DMS153 treated with DMSO at 0.1 percent for 48 hours (cell line): Measurements from ENCODE around the gene JPT2.
"Not testable (repeated sequence)": the region's sequence is repeated elsewhere in the genome, so short reads cannot be mapped to it uniquely, and the experiment has no call there.

Experiments
- DNase-seq: peaks from one replicate; lab custom pipeline; 2025; ENCODE audit not compliant: unreplicated experiment; lab: John Stamatoyannopoulos, UW

JPT2 gene

GRCh38 chr16:1673424-1674151, 4.5 kb upstream of the JPT2 start:
- no peak for DNase-seq

GRCh38 chr16:1674306-1674705, 3.8 kb upstream of the JPT2 start:
- no peak for DNase-seq

- no peak for DNase-seq
Measured at GRCh38 chr16:1674751-1675664, 3.1 kb upstream of the JPT2 start.

- DNase-seq, result no peak
Measured at GRCh38 chr16:1676661-1677060, 1.4 kb upstream of the JPT2 start.

GRCh38 chr16:1677339-1677738, 740 bp upstream of the JPT2 start:
- DNase-seq, result no peak

GRCh38 chr16:1678500-1679098, 520 bp downstream of the JPT2 start:
- peak; percentile 4 for DNase-seq

GRCh38 chr16:1680361-1680760, 2.3 kb downstream of the JPT2 start:
- DNase-seq, result no peak

GRCh38 chr16:1681032-1681431, 3.0 kb downstream of the JPT2 start:
- no peak for DNase-seq

GRCh38 chr16:1687427-1688316, 9.6 kb downstream of the JPT2 start:
- no peak for DNase-seq

GRCh38 chr16:1688807-1689560, 10.9 kb downstream of the JPT2 start:
- no peak for DNase-seq

GRCh38 chr16:1689853-1690252, 11.8 kb downstream of the JPT2 start:
- no peak for DNase-seq

- DNase-seq, result no peak
Measured at GRCh38 chr16:1690810-1691209, 12.7 kb downstream of the JPT2 start.

GRCh38 chr16:1691276-1691675, 13.2 kb downstream of the JPT2 start:
- no peak for DNase-seq

- no peak for DNase-seq
Measured at GRCh38 chr16:1691956-1692355, 13.9 kb downstream of the JPT2 start.

- no peak for DNase-seq
Measured at GRCh38 chr16:1696863-1697262, 18.8 kb downstream of the JPT2 start.

GRCh38 chr16:1698680-1699079, 20.6 kb downstream of the JPT2 start:
- DNase-seq, result no peak

GRCh38 chr16:1700246-1700645, 22.2 kb downstream of the JPT2 start:
- no peak for DNase-seq

- no peak for DNase-seq
Measured at GRCh38 chr16:1701216-1701878, 23.3 kb downstream of the JPT2 start.

GRCh38 chr16:1705324-1705687, 27.2 kb downstream of the JPT2 start:
- not testable (repeated sequence) for DNase-seq
